Right lobe of liver (tissue), 4 donors: ENCODE data around the gene OLFM2.

ENCODE experiments used
- POLR2A ChIP-seq: fragments of 450-650 bp; IDR thresholded peaks from one replicate; pipeline ENCODE4 v1.6.1; 2017; ENCODE audit warnings: antibody characterized with exemption, mild to moderate bottlenecking
- TF ChIP-seq, protein P1 (sequence below), 4 donors: fragments of 200-600 bp in 3 of 4; fragments of 450-650 bp in 1 of 4; IDR thresholded peaks; one replicate each; pipeline versions ENCODE4 v1.5.1 to v1.8.0; 2016 to 2022; ENCODE audit warnings: antibody characterized with exemption in 4 of 4, mild to moderate bottlenecking in 2 of 4
- donor health status: DM: no; HTN: no; CAD: no.
- donor health status: DM: no; HTN: no; CAD: no.
- donor health status: DM: no; HTN: yes; CAD: no.

DNA sequence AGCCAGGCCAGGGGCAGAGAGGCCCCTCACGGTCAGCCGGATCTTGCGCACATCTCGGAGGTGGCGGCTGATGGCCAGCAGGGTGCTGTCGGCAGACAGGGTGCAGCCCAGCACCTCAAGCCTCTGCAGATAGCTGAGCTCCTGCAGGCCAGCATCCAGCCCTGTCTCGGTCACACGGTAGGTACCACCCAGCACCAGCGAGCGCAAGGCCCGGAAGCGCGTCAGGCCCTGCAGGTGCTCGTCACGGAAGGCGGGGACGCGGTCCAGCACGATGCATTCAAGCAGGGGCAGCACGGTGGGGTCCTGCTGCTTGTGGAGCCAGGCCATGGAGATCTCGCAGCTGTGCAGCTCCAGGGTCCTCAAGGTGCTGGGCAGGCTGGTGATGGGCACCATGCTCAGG lies 125.2 kb downstream of the OLFM2 start:
- no peak for TF ChIP-seq POLR2A
- TF ChIP-seq, protein P1, sequence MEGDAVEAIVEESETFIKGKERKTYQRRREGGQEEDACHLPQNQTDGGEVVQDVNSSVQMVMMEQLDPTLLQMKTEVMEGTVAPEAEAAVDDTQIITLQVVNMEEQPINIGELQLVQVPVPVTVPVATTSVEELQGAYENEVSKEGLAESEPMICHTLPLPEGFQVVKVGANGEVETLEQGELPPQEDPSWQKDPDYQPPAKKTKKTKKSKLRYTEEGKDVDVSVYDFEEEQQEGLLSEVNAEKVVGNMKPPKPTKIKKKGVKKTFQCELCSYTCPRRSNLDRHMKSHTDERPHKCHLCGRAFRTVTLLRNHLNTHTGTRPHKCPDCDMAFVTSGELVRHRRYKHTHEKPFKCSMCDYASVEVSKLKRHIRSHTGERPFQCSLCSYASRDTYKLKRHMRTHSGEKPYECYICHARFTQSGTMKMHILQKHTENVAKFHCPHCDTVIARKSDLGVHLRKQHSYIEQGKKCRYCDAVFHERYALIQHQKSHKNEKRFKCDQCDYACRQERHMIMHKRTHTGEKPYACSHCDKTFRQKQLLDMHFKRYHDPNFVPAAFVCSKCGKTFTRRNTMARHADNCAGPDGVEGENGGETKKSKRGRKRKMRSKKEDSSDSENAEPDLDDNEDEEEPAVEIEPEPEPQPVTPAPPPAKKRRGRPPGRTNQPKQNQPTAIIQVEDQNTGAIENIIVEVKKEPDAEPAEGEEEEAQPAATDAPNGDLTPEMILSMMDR (IDR thresholded peaks at IDR 0.05), result no peak
